ENCODE data around the gene CLTCL1. TPM values are rescaled to one million over a fixed set of nuclear protein-coding genes. Genes with fewer than 3 reads are reported as not detected.
A peak's percentile ranks its signal among the peaks of the same experiment; 100 is the strongest.

Gene CLTCL1
- total and polyA plus RNA-seq, 9 of the 15 experiments (the other 6 are each of a cell fraction or from before 2014, with no cell fraction given): 1.1 to 11.7 (median 5.0) TPM

GRCh38 chr22:19291580-19292457, at the start of gene CLTCL1 (continued):
- no peak for TF ChIP-seq BRCA1 (IDR thresholded peaks at IDR 0.05)
- TF ChIP-seq BRCA1 (CRISPR knock-in tag; IDR thresholded peaks at IDR 0.05): no peak
- no peak for TF ChIP-seq ZNF444 (CRISPR knock-in tag; IDR thresholded peaks at IDR 0.05)
- TF ChIP-seq CEBPZ (IDR thresholded peaks at IDR 0.05; ENCODE audit: borderline replicate concordance, low read depth, low read length): no peak
- TF ChIP-seq NR0B1 (IDR thresholded peaks at IDR 0.05; ENCODE audit: partially characterized antibody): no peak
- TF ChIP-seq RNF2 (IDR thresholded peaks at IDR 0.05): no peak; the same call in none of the 2 replicates
- peak; percentile 89 for TF ChIP-seq POLR2A (conservative IDR thresholded peaks at IDR 0.05)
- TF ChIP-seq CXXC5 (CRISPR knock-in tag; IDR thresholded peaks at IDR 0.05): peak; percentile 95
- TF ChIP-seq ZNF263 (CRISPR knock-in tag; IDR thresholded peaks at IDR 0.05; ENCODE audit: borderline replicate concordance): no peak
- TF ChIP-seq SMARCB1 (IDR thresholded peaks at IDR 0.05; ENCODE audit: insufficient read length, low read depth): no peak
- no peak for TF ChIP-seq ZKSCAN3 (CRISPR knock-in tag; IDR thresholded peaks at IDR 0.05)
- TF ChIP-seq KDM5B (IDR thresholded peaks at IDR 0.05; ENCODE audit: insufficient replicate concordance, low read depth, low read length): peak; percentile 96
- TF ChIP-seq GABPB1 (CRISPR knock-in tag; IDR thresholded peaks at IDR 0.05): no peak
- no peak for TF ChIP-seq ZNF140 (CRISPR knock-in tag; IDR thresholded peaks at IDR 0.05)
- TF ChIP-seq TRIM28 (IDR thresholded peaks at IDR 0.05): peak; percentile 91
- peak; percentile 55; the same call in 1 of the 2 replicates for TF ChIP-seq ZFP1 (CRISPR knock-in tag; IDR thresholded peaks at IDR 0.05)
- peak; percentile 91; the same call in 1 of the 2 replicates for TF ChIP-seq ZBTB33 (CRISPR knock-in tag; IDR thresholded peaks at IDR 0.05)
- no peak for TF ChIP-seq ZFP30 (CRISPR knock-in tag; IDR thresholded peaks at IDR 0.05; ENCODE audit: borderline replicate concordance)
- TF ChIP-seq RBBP5 (IDR thresholded peaks at IDR 0.05; ENCODE audit: borderline replicate concordance, insufficient read depth, low read length, poor library complexity, severe bottlenecking): peak; percentile 16
- no peak for TF ChIP-seq ZNF395 (CRISPR knock-in tag; IDR thresholded peaks at IDR 0.05)
